HCT116 (cell line): ENCODE results near the gene PRKAG3. TPM values are rescaled to one million over a fixed set of nuclear protein-coding genes. Genes with fewer than 3 reads are reported as not detected.

Experiments used
- ATAC-seq: fragments of 200-7000 bp; cut with Tn5 transposase; 2 replicates; pipeline ENCODE4 v1.9.1; 2020; ENCODE audit warnings: mild to moderate bottlenecking, moderate library complexity
- BruUV-seq: library from RNA; stranded (reverse); fragments of 400-500 nt; replicated peaks from 2 replicates; lab custom pipeline; 2021; lab: Mats Ljungman, UMichigan
- CTCF ChIA-PET: fragments of 300-600 bp; sonication (Branson Sonifier 250); formaldehyde crosslinking; loops from one replicate; lab custom pipeline; 2021; ENCODE audit warnings: antibody characterized with exemption; lab: Charles Lee
- POLR2A ChIA-PET: fragments of 300-600, 350-600 bp; sonication (Branson Sonifier 250); formaldehyde crosslinking; loops from one replicate; lab custom pipeline; 2021; ENCODE audit warnings: antibody characterized with exemption; lab: Charles Lee
- RAD21 ChIA-PET, 2 experiments: fragments of 300-600 bp; sonication (Branson Sonifier 250); formaldehyde crosslinking; loops; one replicate each; lab custom pipeline; 2023; ENCODE audit warnings: low total read pairs in 2 of 2; ENCODE audit not compliant: uncharacterized antibody in 2 of 2, unreplicated experiment in 2 of 2, low non-redundant PET in 1 of 2; lab: Charles Lee
- DNase-seq: peaks from one replicate; pipeline ENCODE4 v3.0.0-alpha.2; 2010; ENCODE audit warnings: low read depth, low spot score
- H2AFZ ChIP-seq: fragments of 200-600 bp; shearing (Covaris generic), sonication (generic); 2 replicates; pipeline ENCODE4 v1.6.1; 2017; ENCODE audit warnings: low read depth, mixed run types, mixed read lengths, antibody characterized with exemption, low read length; ENCODE audit not compliant: poor library complexity, severe bottlenecking
- H3K27ac ChIP-seq: 2 replicates; pipeline ENCODE4 v1.5.1; 2012; ENCODE audit warnings: low read depth, low read length
- H3K27me3 ChIP-seq: fragments of 200-600 bp; sonication (generic); 2 replicates; pipeline ENCODE4 v1.6.1; 2016; ENCODE audit warnings: mixed run types, low read length, mixed read lengths; ENCODE audit not compliant: insufficient read depth
- H3K36me3 ChIP-seq, 2 experiments: fragments of 200-500 bp in 1 of 2; fragments of 200-600 bp in 1 of 2; sonication (Bioruptor generic) in 1 of 2; sonication (generic) in 1 of 2; 2 replicates each; pipeline versions ENCODE4 v1.5.1 to v1.6.1; 2014 to 2016; ENCODE audit warnings: low read length in 2 of 2, inconsistent platforms in 1 of 2, mixed read lengths in 1 of 2, mixed run types in 1 of 2; ENCODE audit not compliant: insufficient read depth in 2 of 2, control insufficient read depth in 1 of 2
- H3K4me1 ChIP-seq, 2 experiments: fragments of 200-600 bp in 1 of 2; sonication (generic) in 1 of 2; 2 replicates each; pipeline versions ENCODE4 v1.5.1 to v1.6.1; 2012 to 2017; ENCODE audit warnings: low read length in 2 of 2, inconsistent platforms in 1 of 2, mild to moderate bottlenecking in 1 of 2, mixed read lengths in 1 of 2, mixed run types in 1 of 2, moderate library complexity in 1 of 2; ENCODE audit not compliant: insufficient read depth in 2 of 2, control insufficient read depth in 1 of 2
- H3K4me2 ChIP-seq: fragments of 200-600 bp; sonication (generic); 2 replicates; pipeline ENCODE4 v1.6.1; 2017; ENCODE audit warnings: mixed run types, low read length, mixed read lengths
- H3K4me3 ChIP-seq, 2 experiments: fragments of 200-600 bp in 1 of 2; sonication (generic) in 1 of 2; replicated peaks in 1 of 2; 2 replicates each; pipeline ENCODE4 v1.5.1; 2011 to 2016; ENCODE audit warnings: low read length in 2 of 2, control low read depth in 1 of 2, low read depth in 1 of 2, mild to moderate bottlenecking in 1 of 2, mixed read lengths in 1 of 2, mixed run types in 1 of 2
- H3K79me2 ChIP-seq: fragments of 200-600 bp; sonication (generic); 2 replicates; pipeline ENCODE4 v1.6.1; 2017; ENCODE audit warnings: mild to moderate bottlenecking, mixed run types, low read length, moderate library complexity, mixed read lengths; ENCODE audit not compliant: insufficient read depth
- H3K9ac ChIP-seq: fragments of 200-600 bp; sonication (generic); 2 replicates; pipeline ENCODE4 v1.6.1; 2016; ENCODE audit warnings: low read length, mixed read lengths
- H3K9me2 ChIP-seq: fragments of 200-600 bp; sonication (generic), shearing (Covaris generic); 2 replicates; pipeline ENCODE4 v1.6.1; 2017; ENCODE audit warnings: mixed run types, mild to moderate bottlenecking, moderate library complexity; ENCODE audit not compliant: insufficient read depth
- H3K9me3 ChIP-seq, 2 experiments: fragments of 200-500 bp in 1 of 2; fragments of 200-600 bp in 1 of 2; sonication (Bioruptor generic) in 1 of 2; sonication (generic) in 1 of 2; 2 replicates each; pipeline ENCODE4 v1.6.1; 2014 to 2017; ENCODE audit warnings: low read length in 2 of 2, mixed read lengths in 2 of 2, inconsistent platforms in 1 of 2, low read depth in 1 of 2, mild to moderate bottlenecking in 1 of 2, mixed run types in 1 of 2, moderate library complexity in 1 of 2; ENCODE audit not compliant: control insufficient read depth in 1 of 2, insufficient read depth in 1 of 2
- H4K20me1 ChIP-seq: fragments of 200-600 bp; sonication (generic), shearing (Covaris generic); 2 replicates; pipeline ENCODE4 v1.6.1; 2017; ENCODE audit warnings: mixed run types, mild to moderate bottlenecking, moderate library complexity; ENCODE audit not compliant: insufficient read depth
- REST ChIP-seq: IDR thresholded peaks from 2 replicates; pipeline ENCODE4 v1.6.1; 2012; ENCODE audit warnings: low read depth
- SRF ChIP-seq: IDR thresholded peaks from 2 replicates; pipeline ENCODE4 v1.6.1; 2012; ENCODE audit warnings: low read depth
- TCF7L2 ChIP-seq: IDR thresholded peaks from 2 replicates; pipeline ENCODE4 v1.7.0; 2011; ENCODE audit warnings: borderline replicate concordance, inconsistent platforms; ENCODE audit not compliant: insufficient read depth, insufficient read length; ENCODE audit errors: extremely low read depth
- ZBTB33 ChIP-seq: IDR thresholded peaks from 2 replicates; pipeline ENCODE4 v1.6.1; 2011; ENCODE audit warnings: mild to moderate bottlenecking, low read length, moderate library complexity; ENCODE audit not compliant: insufficient replicate concordance; ENCODE audit errors: extremely low read depth
- intact Hi-C: fragments of 100-400 bp; cut with micrococcal nuclease; formaldehyde crosslinking; loops from 2 replicates; pipeline ENCODE4 v1.10.0; 2022
- total RNA-seq: library from RNA; stranded (reverse); gene quantifications from one replicate; pipeline ENCODE4 v1.2.1, GENCODE V29; 2021; ENCODE audit not compliant: unreplicated experiment
- TF ChIP-seq, protein P1 (sequence below), 3 experiments: fragments of 200-600 bp in 1 of 3; sonication (generic) in 1 of 3; IDR thresholded peaks in 2 of 3; conservative IDR thresholded peaks in 1 of 3; 2 replicates each; pipeline ENCODE4 v1.5.1; 2012 to 2017; ENCODE audit warnings: low read depth in 2 of 3, low read length in 2 of 3, antibody characterized with exemption in 1 of 3, borderline replicate concordance in 1 of 3, control low read depth in 1 of 3, mild to moderate bottlenecking in 1 of 3, mixed read lengths in 1 of 3, mixed run types in 1 of 3, moderate library complexity in 1 of 3; ENCODE audit not compliant: insufficient read depth in 1 of 3

The PRKAG3 gene
- total RNA-seq, 1 experiment from 2014 or later, result not detected

DNA sequence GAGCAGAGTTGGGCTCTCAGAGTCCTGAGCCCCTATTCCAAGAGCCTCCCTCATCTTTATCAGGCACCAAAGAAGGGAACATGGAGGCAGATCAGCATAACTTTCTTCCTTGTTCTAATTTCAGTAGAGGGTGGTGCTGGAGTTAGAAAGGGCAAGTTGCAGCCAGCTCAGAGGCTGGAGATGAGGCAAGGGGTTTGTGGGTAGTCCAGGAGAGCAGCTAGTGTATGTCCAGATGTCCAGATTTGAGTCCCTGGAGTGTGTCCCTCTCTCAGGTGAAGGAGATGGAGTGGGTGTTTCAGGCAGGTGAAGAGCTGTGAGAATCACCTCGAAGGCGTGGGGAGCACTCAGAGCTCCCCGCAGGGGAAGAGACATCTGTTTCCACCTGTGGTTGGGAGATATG lies 478 bp upstream of the PRKAG3 start (continued):
- no peak for TF ChIP-seq ZBTB33
- TF ChIP-seq, protein P1, sequence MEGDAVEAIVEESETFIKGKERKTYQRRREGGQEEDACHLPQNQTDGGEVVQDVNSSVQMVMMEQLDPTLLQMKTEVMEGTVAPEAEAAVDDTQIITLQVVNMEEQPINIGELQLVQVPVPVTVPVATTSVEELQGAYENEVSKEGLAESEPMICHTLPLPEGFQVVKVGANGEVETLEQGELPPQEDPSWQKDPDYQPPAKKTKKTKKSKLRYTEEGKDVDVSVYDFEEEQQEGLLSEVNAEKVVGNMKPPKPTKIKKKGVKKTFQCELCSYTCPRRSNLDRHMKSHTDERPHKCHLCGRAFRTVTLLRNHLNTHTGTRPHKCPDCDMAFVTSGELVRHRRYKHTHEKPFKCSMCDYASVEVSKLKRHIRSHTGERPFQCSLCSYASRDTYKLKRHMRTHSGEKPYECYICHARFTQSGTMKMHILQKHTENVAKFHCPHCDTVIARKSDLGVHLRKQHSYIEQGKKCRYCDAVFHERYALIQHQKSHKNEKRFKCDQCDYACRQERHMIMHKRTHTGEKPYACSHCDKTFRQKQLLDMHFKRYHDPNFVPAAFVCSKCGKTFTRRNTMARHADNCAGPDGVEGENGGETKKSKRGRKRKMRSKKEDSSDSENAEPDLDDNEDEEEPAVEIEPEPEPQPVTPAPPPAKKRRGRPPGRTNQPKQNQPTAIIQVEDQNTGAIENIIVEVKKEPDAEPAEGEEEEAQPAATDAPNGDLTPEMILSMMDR (IDR thresholded peaks at IDR 0.05 in 2 of 3, conservative IDR thresholded peaks at IDR 0.05 in 1 of 3; ENCODE audit: borderline replicate concordance in 1 of 3, insufficient read depth in 1 of 3, low read depth in 2 of 3, low read length in 2 of 3), result no peak

DNA sequence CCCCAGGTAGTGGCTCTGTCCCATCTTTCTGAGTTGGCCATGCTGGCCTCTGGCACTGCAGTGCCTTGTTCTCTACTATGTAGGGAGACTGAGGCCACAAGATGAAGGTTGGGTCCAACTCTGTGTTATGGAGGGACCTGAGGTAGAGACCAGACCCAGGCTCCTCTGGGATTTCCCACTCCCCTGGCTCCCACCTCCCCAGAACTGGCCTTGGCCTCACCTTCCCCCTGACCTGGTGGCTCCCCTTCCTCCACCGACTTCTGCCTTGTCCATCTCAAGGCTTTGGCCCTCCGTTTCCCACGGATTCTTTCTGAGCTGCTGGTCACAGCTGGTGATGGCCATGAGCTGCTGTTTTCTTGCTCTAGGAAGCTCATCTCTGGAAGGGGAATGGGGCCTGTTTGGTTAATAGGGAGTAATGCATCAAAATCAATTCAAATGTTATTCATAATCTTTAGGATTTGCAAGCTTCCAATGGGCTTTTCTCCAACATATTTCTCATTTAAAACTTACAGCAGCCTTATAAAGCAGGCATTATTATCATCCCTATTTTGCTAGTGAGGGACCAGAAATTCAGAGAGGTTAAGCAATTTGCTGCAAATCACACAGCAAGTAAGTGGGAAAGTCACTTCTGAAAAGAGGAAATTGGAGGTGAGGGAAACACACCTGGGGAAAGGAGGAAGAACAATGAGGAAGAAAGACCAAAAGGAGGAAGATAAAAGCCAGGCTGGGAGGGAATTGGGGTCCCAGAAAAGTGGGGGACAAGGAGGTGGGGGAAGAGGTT lies 887 bp downstream of the PRKAG3 start:
- CTCF ChIA-PET, result no interaction called here
- DNase-seq (no peak), ATAC-seq (no peak)
- intact Hi-C loops, result no loop called here
- Histone ChIP-seq H4K20me1 (no peaks in the 10 kb centered on the region), H2AFZ (no peak overlapping the region), H3K4me2 (no peak overlapping the region), H3K4me1 (peaks cover 28 to 40% of the 10 kb centered on the region in 2 experiments), H3K4me3 (no peak overlapping the region), H3K36me3 (no peaks in the 10 kb centered on the region), H3K9ac (no peak overlapping the region), H3K27me3 (no peaks in the 10 kb centered on the region), H3K79me2 (no peaks in the 10 kb centered on the region), H3K9me2 (no peaks in the 10 kb centered on the region), H3K9me3 (no peaks in the 10 kb centered on the region), H3K27ac (no peak overlapping the region)
- RAD21 ChIA-PET, result no interaction called here
- TF ChIP-seq TCF7L2 (no peak), REST (no peak), SRF (no peak)
- POLR2A ChIA-PET, result no interaction called here
- no TSS peak for BruUV-seq
